HG02840 (cell line): ENCODE data around the gene COL1A2.

Experiments used
- ATAC-seq: cut with Tn5 transposase; IDR thresholded peaks from one replicate; pipeline ENCODE4 v1.9.1; 2021; ENCODE audit warnings: mild to moderate bottlenecking, moderate library complexity, moderate number of reproducible peaks; ENCODE audit not compliant: unreplicated experiment, low FRiP score

COL1A2 gene

DNA sequence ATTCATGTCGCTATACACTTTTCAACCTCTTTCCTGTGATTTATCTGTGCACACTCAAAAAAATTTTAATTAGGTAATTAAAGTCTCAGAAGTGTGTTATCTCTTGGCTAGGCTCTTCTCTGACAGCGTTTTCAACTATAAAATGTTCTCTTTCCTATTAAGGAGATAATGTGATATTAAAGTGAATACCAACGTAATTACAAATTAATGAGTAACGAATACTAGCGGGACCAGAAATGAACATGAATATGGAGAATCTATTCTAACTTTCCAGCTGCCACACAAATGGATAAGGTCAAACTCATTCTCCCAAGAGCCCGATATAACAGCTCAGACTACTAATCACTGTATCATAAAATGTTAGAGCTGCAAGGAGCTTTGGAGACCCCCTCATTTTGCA is 12.0 kb downstream of the COL1A2 start:
- no peak for ATAC-seq

GRCh38 chr7:94409200-94409948 is 14.7 kb downstream of the COL1A2 start:
- ATAC-seq = no peak

GRCh38 chr7:94410413-94411187 is 15.9 kb downstream of the COL1A2 start:
- no peak for ATAC-seq

DNA sequence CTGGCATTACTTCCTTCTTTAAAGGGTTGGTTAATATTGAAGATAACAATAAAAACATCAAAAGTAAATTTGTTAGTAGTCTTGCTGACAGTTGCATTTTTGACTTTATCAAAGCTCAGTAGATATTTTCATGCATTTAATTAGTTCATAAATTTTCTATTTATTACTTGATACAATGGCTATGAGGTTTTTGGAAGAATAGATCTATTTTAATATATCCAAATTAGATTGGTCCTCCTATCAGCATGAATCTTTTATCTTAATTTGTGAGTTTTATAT is 16.4 kb downstream of the COL1A2 start:
- ATAC-seq = no peak

GRCh38 chr7:94412762-94413322 is 18.1 kb downstream of the COL1A2 start:
- ATAC-seq = no peak

- ATAC-seq = no peak
Measured at GRCh38 chr7:94414481-94414880, 19.8 kb downstream of the COL1A2 start.

GRCh38 chr7:94414980-94415379 is 20.3 kb downstream of the COL1A2 start:
- ATAC-seq = no peak

- no peak for ATAC-seq
Measured at GRCh38 chr7:94417306-94417705, 22.6 kb downstream of the COL1A2 start.

DNA sequence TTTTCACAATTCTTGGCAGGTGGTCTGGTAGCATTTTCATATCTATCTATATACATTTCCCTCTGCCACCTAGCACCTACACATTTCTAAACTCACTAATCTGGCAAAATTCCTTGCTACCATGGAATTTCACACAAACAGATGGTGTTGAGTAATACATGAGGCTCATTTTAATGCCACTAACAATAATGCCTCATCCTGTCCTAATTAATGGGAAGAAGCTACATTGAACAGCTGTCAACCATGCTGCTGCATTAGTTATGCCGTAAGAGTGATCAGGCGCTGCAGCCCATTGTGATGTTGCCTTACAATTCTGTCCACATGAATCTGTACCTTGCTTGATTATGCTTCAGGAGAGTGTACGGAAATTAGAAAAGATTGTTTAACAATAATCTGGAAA is 23.2 kb downstream of the COL1A2 start:
- no peak for ATAC-seq

DNA sequence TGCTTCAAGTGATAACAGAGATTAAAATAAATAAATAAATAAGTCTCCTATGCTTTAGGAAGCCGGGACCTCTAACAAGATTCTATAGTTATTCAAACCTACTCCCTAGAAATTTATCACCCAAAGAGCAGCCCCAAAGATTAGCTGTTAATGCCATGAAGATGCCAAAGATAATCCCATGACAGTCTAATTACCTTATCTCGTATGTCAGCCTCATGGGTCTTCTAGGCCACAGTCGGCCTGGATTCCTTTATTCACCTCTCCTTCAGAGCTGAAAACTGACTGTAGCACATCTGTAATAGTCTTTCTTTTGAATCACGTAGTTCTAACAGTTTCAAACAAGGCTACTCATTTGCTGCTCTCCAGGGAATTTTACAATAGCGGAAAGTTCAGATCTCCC is 24.2 kb downstream of the COL1A2 start:
- no peak for ATAC-seq

GRCh38 chr7:94420328-94420727 is 25.6 kb downstream of the COL1A2 start:
- no peak for ATAC-seq

GRCh38 chr7:94421681-94422080 is 27.0 kb downstream of the COL1A2 start:
- ATAC-seq = no peak

DNA sequence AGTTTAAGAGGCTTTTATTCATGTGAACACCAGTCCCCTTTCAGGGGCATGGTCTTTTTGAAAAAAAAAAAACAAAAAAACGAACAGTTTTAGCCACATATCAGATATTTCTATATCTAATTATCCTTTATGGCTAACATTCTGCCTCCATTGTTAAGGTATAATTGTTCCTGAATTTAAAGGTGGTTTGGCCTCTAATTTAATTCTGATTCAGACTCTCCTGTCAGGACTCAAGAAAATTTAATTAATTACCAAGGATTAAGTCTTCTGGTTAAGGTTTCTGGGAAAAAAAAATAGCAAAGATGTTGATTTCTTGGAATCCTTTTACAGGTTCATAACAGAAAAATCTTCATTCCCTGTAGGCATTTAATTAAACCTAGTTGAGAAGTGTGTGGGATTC is 27.4 kb downstream of the COL1A2 start:
- ATAC-seq = no peak

GRCh38 chr7:94422827-94423460 is 28.2 kb downstream of the COL1A2 start:
- no peak for ATAC-seq

DNA sequence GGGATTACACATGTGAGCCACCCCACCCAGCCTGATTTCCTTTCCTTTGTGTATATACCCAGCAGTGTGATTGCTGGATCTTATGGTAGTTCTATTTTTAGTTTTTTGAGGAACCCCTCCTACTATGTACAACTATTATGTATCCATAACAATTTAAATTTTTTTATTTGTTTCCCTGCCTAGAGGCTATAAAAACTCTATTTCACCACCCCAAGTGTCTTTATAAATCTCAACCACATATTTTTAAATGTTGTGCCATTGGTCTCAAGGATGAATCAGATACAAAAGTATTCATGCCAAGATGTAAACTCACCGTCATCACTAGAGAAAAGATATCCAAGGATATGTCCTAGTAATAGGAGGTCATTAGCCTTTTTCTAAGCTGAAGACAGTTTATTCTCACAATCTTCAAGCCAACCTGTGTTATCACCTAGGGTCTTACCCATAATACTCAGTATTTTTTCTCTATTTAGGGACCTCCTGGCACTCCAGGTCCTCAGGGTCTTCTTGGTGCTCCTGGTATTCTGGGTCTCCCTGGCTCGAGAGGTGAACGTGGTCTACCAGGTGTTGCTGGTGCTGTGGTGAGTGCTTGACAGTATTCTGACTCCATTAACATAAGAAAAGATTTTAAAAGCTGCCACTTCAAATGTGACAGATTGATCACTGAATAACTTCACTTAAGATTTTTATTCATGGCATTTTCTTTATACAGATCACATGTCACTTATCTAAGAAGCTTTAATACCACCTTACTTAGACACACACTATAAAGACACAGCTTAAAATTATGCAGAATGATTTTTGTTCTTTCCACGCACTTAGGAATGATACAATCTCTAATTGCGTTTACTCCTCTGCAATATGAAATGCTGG is 29.4 kb downstream of the COL1A2 start:
- ATAC-seq = no peak

DNA sequence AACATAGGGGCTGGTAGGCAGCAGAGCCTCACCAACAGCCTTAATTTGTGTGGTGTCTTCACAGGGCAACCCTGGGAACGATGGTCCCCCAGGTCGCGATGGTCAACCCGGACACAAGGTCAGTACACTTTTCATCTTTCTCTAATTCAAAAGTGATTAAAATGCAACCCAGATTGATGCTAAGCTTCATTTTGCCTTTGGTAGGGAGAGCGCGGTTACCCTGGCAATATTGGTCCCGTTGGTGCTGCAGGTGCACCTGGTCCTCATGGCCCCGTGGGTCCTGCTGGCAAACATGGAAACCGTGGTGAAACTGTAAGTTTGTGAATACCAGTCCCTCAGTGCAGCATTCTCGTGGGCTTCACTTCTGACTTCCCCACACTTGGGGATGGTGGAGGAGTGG is 30.9 kb downstream of the COL1A2 start:
- no peak for ATAC-seq

DNA sequence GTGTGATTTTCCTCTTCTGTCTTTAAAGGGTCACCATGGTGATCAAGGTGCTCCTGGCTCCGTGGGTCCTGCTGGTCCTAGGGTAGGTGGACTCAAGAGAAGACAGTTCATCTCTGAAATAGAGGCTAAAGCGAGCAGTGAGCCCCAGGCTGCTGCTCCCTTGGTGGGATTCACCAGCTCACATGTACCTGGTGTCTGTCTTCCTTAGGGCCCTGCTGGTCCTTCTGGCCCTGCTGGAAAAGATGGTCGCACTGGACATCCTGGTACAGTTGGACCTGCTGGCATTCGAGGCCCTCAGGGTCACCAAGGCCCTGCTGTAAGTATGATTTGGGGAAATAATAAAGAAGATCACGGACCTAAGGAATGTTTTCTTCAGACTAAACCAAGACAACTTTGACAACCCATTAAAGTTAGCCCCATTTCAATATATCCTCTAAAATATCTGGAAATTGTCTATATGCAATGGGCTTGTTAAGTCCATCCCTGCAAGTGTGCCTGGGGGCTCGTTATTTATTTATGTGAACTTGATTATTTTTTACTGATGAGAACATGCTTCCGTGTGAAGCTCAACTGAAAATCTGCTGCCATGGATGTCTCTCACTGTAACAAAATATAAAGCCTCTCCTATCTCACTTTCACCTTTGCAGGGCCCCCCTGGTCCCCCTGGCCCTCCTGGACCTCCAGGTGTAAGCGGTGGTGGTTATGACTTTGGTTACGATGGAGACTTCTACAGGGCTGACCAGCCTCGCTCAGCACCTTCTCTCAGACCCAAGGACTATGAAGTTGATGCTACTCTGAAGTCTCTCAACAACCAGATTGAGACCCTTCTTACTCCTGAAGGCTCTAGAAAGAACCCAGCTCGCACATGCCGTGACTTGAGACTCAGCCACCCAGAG is 32.5 kb downstream of the COL1A2 start:
- no peak for ATAC-seq

DNA sequence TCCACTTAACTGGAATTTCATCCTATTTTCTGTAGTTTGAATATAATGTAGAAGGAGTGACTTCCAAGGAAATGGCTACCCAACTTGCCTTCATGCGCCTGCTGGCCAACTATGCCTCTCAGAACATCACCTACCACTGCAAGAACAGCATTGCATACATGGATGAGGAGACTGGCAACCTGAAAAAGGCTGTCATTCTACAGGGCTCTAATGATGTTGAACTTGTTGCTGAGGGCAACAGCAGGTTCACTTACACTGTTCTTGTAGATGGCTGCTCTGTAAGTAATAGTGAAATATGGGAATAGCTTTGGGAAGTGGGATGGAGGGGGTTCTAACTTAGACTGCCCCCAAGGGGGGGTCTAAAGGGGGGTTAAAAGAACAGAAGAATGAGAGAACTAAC is 34.5 kb downstream of the COL1A2 start:
- ATAC-seq = no peak

GRCh38 chr7:94431176-94431575 is 36.5 kb downstream of the COL1A2 start:
- no peak for ATAC-seq
